LNCaP clone FGC (cell line): ENCODE results near the gene HSPB6.
"Not testable (repeated sequence)": the region's sequence is repeated elsewhere in the genome, so short reads cannot be mapped to it uniquely, and the experiment has no call there.

Source experiments
- DNase-seq: peaks from one replicate; pipeline ENCODE4 v3.0.0-alpha.2; 2011; ENCODE audit warnings: low read depth
- H3K4me3 ChIP-seq: 2 replicates; pipeline ENCODE4 v1.5.1; 2011; ENCODE audit warnings: mild to moderate bottlenecking, low read depth, low read length, control low read depth
- CTCF ChIP-seq: IDR thresholded peaks from 2 replicates; pipeline ENCODE4 v1.5.1; 2012; ENCODE audit warnings: mild to moderate bottlenecking; ENCODE audit not compliant: control insufficient read depth, insufficient read depth; ENCODE audit errors: extremely low read depth

Gene HSPB6

GRCh38 chr19:35727053-35727955 is 29.5 kb downstream of the HSPB6 start:
- no peak for DNase-seq
- no peak overlapping the region for H3K4me3 ChIP-seq
- TF ChIP-seq CTCF, result no peak

DNA sequence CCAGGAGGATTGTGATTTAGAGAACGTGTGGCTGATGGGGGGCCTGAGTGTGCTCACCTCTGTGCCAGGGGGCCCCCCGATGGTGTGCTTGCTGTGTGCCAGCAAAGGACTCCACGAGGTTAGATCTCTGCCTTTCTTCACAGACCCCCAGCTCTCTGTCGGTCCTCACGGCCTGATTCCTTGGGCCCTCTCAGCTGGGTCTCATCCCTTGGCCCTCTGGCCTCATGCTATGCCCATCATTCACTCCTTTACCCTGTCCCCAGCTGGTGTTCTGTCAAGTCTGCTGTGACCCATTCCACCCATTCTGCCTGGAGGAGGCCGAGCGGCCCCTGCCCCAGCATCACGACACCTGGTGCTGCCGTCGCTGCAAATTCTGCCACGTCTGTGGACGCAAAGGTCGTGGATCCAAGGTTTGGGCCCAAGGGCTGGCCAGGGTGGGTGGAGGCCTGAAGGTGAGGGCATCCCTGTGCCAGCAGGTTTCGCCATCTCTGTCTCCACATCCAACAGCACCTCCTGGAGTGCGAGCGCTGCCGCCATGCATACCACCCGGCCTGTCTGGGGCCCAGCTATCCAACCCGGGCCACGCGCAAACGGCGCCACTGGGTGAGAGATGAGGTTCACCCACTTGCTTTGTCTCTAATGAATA is 31.5 kb downstream of the HSPB6 start:
- H3K4me3 ChIP-seq, result no peak overlapping the region
- DNase-seq, result no peak
- no peak for TF ChIP-seq CTCF

- no peak overlapping the region for H3K4me3 ChIP-seq
- no peak for DNase-seq
- TF ChIP-seq CTCF, result no peak
Measured at GRCh38 chr19:35724560-35724959, 32.3 kb downstream of the HSPB6 start.

DNA sequence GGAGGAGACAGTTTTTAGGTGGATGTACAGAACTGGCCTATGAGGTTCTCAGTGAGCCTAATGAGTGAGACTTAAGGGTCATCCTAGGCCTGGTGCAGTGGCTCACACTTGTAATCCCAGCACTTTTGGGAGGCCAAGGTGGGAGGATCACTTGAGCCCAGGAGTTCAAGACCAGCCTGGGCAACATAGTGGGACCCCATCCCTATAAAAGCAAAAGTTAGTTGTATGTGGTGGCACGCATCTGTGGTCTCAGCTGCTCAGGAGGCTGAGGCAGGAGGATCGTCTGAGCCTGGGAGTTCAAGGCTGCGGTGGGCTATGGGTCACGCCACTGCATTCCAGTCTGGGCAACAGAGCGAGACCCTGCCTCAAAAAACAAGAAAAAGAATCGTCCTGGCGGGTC is 32.7 kb downstream of the HSPB6 start:
- not testable (repeated sequence) for H3K4me3 ChIP-seq, DNase-seq

DNA sequence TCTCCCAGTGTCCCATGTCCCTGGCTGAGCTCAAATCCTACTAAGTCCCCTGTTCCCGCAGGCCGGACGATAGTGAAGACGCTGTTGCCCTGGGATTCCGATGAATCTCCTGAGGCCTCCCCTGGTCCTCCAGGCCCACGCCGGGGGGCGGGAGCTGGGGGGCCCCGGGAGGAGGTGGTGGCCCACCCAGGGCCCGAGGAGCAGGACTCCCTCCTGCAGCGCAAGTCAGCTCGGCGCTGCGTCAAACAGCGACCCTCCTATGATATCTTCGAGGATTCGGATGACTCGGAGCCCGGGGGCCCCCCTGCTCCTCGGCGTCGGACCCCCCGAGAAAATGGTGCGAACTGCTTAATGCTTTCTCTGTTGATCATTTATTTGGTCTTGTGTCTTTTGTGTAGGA is 33.2 kb downstream of the HSPB6 start:
- TF ChIP-seq CTCF, result no peak
- no peak for DNase-seq
- H3K4me3 ChIP-seq, result no peak overlapping the region

DNA sequence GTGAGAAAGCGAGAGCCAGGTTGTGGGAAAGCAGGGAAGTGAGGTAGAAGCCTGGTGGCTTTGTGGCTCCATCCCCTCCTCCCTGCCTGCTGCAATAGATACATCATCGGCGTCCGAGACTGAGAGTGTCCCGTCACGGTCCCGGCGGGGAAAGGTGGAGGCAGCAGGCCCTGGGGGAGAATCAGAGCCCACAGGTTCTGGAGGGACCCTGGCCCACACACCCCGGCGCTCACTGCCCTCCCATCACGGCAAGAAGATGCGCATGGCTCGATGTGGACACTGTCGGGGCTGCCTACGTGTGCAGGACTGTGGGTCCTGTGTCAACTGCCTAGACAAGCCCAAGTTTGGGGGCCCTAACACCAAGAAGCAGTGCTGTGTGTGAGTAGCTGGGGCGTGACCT is 33.9 kb downstream of the HSPB6 start:
- no peak for DNase-seq
- no peak for TF ChIP-seq CTCF

DNA sequence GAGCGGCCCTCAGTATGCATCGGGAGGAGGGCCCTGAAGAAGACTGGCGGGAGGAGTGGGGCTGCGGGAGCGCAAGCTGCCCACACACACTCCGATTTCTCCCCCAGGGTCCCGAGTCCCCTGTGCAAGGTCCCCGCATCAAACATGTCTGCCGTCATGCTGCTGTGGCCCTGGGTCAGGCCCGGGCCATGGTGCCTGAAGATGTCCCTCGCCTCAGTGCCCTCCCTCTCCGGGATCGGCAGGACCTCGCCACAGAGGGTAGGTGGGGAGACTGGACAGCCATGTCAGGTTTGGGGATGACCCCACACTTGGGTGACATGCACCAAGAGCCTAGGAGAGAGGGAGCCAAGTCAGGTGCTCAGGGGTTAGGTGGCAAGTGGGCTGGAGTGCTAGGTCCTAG is 34.4 kb downstream of the HSPB6 start:
- H3K4me3 ChIP-seq, result no peak overlapping the region
- DNase-seq, result no peak
- no peak for TF ChIP-seq CTCF

More for the DNA sequence above, 33.9 kb downstream of the HSPB6 start:
- no peak overlapping the region for H3K4me3 ChIP-seq
